ENCODE measurements around the gene LAMA2. TPM values are rescaled to one million over a fixed set of nuclear protein-coding genes. Genes with fewer than 3 reads are reported as not detected.

Gene LAMA2
- total RNA-seq, 4 donors from 2014 or later: 15.4 to 55.3 (median 38.7) TPM

DNA sequence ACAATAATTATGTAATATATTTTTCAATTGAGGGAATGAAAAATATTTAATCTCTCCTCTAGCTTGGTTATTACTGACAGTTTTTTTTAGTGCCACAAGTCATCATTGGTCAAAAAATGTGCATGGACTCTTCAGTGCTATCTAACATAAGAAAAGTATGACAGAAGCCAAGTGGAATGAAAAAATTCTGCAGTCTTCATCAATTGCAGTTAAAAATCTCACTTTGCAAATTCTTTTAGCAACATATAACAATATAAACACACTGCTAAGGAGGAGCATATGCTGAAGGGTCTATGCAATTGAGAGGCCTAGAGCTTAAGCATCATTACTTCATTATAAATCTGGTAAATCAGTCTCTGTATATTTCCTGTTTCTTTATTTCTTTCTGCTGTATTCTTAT is 652.0 kb downstream of the LAMA2 start:
- Histone ChIP-seq H3K36me3 (no peaks in the 10 kb centered on the region), H3K27ac (no peak overlapping the region), H3K27me3 (no peaks in the 10 kb centered on the region), H3K4me1 (no peaks in the 10 kb centered on the region), H3K9me3 (no peaks in the 10 kb centered on the region), H3K4me3 (no peak overlapping the region)
- DNase-seq: no peak
- no peak for TF ChIP-seq POLR2A (IDR thresholded peaks at IDR 0.05)
- TF ChIP-seq, protein P1, sequence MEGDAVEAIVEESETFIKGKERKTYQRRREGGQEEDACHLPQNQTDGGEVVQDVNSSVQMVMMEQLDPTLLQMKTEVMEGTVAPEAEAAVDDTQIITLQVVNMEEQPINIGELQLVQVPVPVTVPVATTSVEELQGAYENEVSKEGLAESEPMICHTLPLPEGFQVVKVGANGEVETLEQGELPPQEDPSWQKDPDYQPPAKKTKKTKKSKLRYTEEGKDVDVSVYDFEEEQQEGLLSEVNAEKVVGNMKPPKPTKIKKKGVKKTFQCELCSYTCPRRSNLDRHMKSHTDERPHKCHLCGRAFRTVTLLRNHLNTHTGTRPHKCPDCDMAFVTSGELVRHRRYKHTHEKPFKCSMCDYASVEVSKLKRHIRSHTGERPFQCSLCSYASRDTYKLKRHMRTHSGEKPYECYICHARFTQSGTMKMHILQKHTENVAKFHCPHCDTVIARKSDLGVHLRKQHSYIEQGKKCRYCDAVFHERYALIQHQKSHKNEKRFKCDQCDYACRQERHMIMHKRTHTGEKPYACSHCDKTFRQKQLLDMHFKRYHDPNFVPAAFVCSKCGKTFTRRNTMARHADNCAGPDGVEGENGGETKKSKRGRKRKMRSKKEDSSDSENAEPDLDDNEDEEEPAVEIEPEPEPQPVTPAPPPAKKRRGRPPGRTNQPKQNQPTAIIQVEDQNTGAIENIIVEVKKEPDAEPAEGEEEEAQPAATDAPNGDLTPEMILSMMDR (IDR thresholded peaks at IDR 0.05): no peak

DNA sequence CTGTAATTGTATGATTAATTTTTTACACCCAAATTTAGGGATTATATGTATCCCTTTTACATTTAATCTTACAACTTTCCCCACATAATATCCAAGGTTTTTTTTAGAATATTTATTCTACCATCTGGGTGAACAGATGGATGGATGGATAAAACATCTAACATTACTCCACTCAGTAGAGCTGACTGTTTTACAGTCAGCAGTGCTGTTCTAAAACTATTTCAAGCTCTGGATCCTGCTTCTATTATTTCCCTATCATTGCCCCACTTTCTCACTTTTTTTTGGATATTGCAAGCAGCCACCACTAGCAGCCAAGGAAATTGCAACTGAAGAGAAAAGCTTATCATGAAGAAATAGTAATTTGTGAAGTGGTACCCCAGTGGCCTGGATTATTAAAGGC is 653.3 kb downstream of the LAMA2 start:
- Histone ChIP-seq H3K27ac (no peak overlapping the region), H3K4me1 (no peaks in the 10 kb centered on the region), H3K4me3 (no peak overlapping the region), H3K9me3 (no peaks in the 10 kb centered on the region), H3K27me3 (no peaks in the 10 kb centered on the region), H3K36me3 (no peaks in the 10 kb centered on the region)
- TF ChIP-seq POLR2A (IDR thresholded peaks at IDR 0.05): no peak
- TF ChIP-seq, protein P1 (IDR thresholded peaks at IDR 0.05): no peak
- DNase-seq: no peak

DNA sequence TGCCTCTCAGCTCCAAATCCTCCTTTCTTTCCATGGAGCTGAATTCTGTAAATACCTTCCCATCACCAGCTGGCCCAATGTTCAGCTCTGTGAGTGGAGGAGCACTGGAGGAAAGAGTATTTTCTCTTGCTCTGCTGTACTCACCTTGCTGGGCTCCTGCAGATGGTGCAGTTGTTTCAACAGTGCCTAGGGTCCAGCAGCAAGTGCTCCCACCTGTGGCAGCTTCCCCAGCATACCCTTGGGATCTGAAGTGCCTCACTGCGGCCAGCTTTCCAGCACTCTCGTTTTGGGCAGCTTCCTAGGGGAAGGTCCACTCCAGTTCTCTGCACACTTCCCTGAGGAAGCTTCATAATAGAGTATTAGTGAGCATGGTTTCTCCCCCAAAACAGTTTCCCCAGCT is 656.1 kb downstream of the LAMA2 start:
- no peak for DNase-seq
- Histone ChIP-seq H3K9me3 (no peaks in the 10 kb centered on the region), H3K36me3 (no peaks in the 10 kb centered on the region), H3K27ac (no peak overlapping the region), H3K4me1 (no peaks in the 10 kb centered on the region), H3K4me3 (no peak overlapping the region), H3K27me3 (no peaks in the 10 kb centered on the region)
- TF ChIP-seq POLR2A (IDR thresholded peaks at IDR 0.05): no peak
- TF ChIP-seq, protein P1 (IDR thresholded peaks at IDR 0.05): no peak

GRCh38 chr6:129542705-129543104 is 659.8 kb downstream of the LAMA2 start:
- Histone ChIP-seq H3K27ac (no peak overlapping the region), H3K36me3 (no peaks in the 10 kb centered on the region), H3K27me3 (no peaks in the 10 kb centered on the region), H3K4me3 (no peak overlapping the region), H3K9me3 (no peaks in the 10 kb centered on the region), H3K4me1 (no peaks in the 10 kb centered on the region)
- TF ChIP-seq, protein P1 (IDR thresholded peaks at IDR 0.05): no peak
- no peak for TF ChIP-seq POLR2A (IDR thresholded peaks at IDR 0.05)
- no peak for DNase-seq

DNA sequence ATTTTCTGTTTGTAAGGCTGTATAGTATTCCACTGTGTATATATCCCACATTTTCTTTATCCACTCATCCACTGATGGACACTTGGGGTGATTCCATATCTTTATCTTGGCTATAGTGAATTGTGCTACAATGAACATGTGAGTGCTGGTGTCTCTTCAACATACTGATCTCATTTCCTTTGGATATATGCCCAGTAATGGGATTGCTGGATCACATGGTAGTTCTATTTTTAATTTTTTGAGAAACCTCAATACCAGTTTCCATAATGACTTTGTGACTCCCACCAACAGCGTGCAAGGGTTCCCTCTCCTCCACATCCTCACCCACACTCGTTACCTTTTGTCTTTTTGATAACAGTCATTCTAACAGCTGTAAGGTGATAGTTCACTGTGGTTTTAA is 661.0 kb downstream of the LAMA2 start:
- no peak overlapping the region for H3K4me3 ChIP-seq
- no peak for DNase-seq
- no peaks in the 10 kb centered on the region for H3K27me3 ChIP-seq
- TF ChIP-seq POLR2A (IDR thresholded peaks at IDR 0.05): no peak
- TF ChIP-seq, protein P1 (IDR thresholded peaks at IDR 0.05): no peak
- no peaks in the 10 kb centered on the region for H3K4me1 ChIP-seq
- no peaks in the 10 kb centered on the region for H3K9me3 ChIP-seq
- H3K36me3 ChIP-seq: no peaks in the 10 kb centered on the region
- H3K27ac ChIP-seq: no peak overlapping the region
